HepG2 (cell line): ENCODE data around the gene NOTCH3. TPM values are rescaled to one million over a fixed set of nuclear protein-coding genes. Genes with fewer than 3 reads are reported as not detected.
A peak's percentile ranks its signal among the peaks of the same experiment; 100 is the strongest.

Experiments
- AFF4 ChIP-seq: sonication (generic); formaldehyde crosslinking; IDR thresholded peaks from 2 replicates; pipeline ENCODE4 v1.4.0; 2020; ENCODE audit warnings: missing genetic modification reagents
- BCL3 ChIP-seq: sonication (generic); formaldehyde crosslinking; IDR thresholded peaks from 2 replicates; pipeline ENCODE4 v1.5.1; 2020; ENCODE audit warnings: mild to moderate bottlenecking, missing genetic modification reagents, moderate library complexity
- HHEX ChIP-seq: IDR thresholded peaks from 2 replicates; pipeline ENCODE4 v1.6.1; 2016; ENCODE audit warnings: control low read depth
- IKZF5 ChIP-seq: IDR thresholded peaks from 2 replicates; pipeline ENCODE4 v1.6.1; 2018; ENCODE audit warnings: missing genetic modification reagents, mild to moderate bottlenecking, missing compliant biosample characterization
- SNAI1 ChIP-seq: sonication (generic); formaldehyde crosslinking; IDR thresholded peaks from 2 replicates; pipeline ENCODE4 v1.5.0; 2020; ENCODE audit warnings: mild to moderate bottlenecking, missing genetic modification reagents, borderline replicate concordance
- SP1 ChIP-seq, 2 experiments: fragments of 450-650 bp in 1 of 2; sonication (generic) in 1 of 2; formaldehyde crosslinking in 1 of 2; IDR thresholded peaks; 2 replicates each; pipeline versions ENCODE4 v1.4.0 to v1.6.1; 2016 to 2020; ENCODE audit warnings: missing genetic modification reagents in 1 of 2
- TEAD3 ChIP-seq: optimal IDR thresholded peaks from 2 replicates; pipeline ENCODE3; 2016; ENCODE audit warnings: borderline replicate concordance
- TFE3 ChIP-seq: IDR thresholded peaks from 2 replicates; pipeline ENCODE4 v1.6.1; 2016
- YEATS4 ChIP-seq: sonication (generic); formaldehyde crosslinking; IDR thresholded peaks from 2 replicates; pipeline ENCODE4 v1.4.0; 2020; ENCODE audit warnings: missing genetic modification reagents, borderline replicate concordance
- ZBTB39 ChIP-seq: sonication (generic); formaldehyde crosslinking; IDR thresholded peaks from 2 replicates; pipeline ENCODE4 v1.5.0; 2020; ENCODE audit warnings: missing genetic modification reagents
- ZFP37 ChIP-seq: sonication (generic); formaldehyde crosslinking; IDR thresholded peaks from 2 replicates; pipeline ENCODE4 v1.4.0; 2020; ENCODE audit warnings: missing genetic modification reagents, borderline replicate concordance
- ZNF605 ChIP-seq: sonication (generic); formaldehyde crosslinking; IDR thresholded peaks from 2 replicates; pipeline ENCODE4 v1.8.0; 2022; ENCODE audit warnings: mild to moderate bottlenecking, missing genetic modification reagents
- ZNF670 ChIP-seq: sonication (generic); formaldehyde crosslinking; IDR thresholded peaks from 2 replicates; pipeline ENCODE4 v1.8.0; 2022; ENCODE audit warnings: mild to moderate bottlenecking, missing genetic modification reagents, borderline replicate concordance
- polyA plus RNA-seq, 8 experiments: library from polyadenylated mRNA; depleted of rRNA in 3 of 8; stranded (reverse) in 7 of 8; unstranded in 1 of 8; fragments of >200 nt; fragmentation: Illumina TruSeq in 4 of 8; extraction: Trizol in 4 of 8; gene quantifications; 2 replicates each; pipeline versions ENCODE4 v1.2.1 to v1.2.3, GENCODE V29; 2011 to 2016; ENCODE audit warnings: low read depth in 4 of 8, missing spikeins in 1 of 8, mixed read lengths in 1 of 8; ENCODE audit not compliant: insufficient read depth in 1 of 8
- total RNA-seq, 5 experiments: library from RNA; depleted of rRNA; stranded (reverse); fragments of >200 nt; fragmentation: Illumina TruSeq; extraction: Trizol; gene quantifications; 2 replicates each; pipeline ENCODE4 v1.2.3, GENCODE V29; 2016; ENCODE audit warnings: low read depth in 1 of 5

Gene NOTCH3
- total and polyA plus RNA-seq, 2 of the 13 experiments (the other 11 are each of a cell fraction or from before 2014, with no cell fraction given), result 0.09 to 0.28 TPM

- no peak for TF ChIP-seq TEAD3 (CRISPR knock-in tag)
- no peak for TF ChIP-seq YEATS4
- no peak for TF ChIP-seq HHEX (CRISPR knock-in tag)
- TF ChIP-seq AFF4, result no peak
- no peak for TF ChIP-seq SP1 (IDR thresholded peaks at IDR 0.05)
- TF ChIP-seq SP1 (CRISPR knock-in tag; IDR thresholded peaks at IDR 0.05), result no peak
- TF ChIP-seq ZNF670 (CRISPR knock-in tag), result no peak
- 0 out of 2 replicates have a peak, but pooled peaks have one; percentile 3 for TF ChIP-seq IKZF5
- no peak; the same call in 1 of the 2 replicates for TF ChIP-seq BCL3 (CRISPR knock-in tag)
- TF ChIP-seq ZFP37, result no peak
- 0 out of 2 replicates have a peak, but pooled peaks have one; percentile 41 for TF ChIP-seq ZBTB39 (CRISPR knock-in tag)
- no peak for TF ChIP-seq SNAI1 (CRISPR knock-in tag)
- TF ChIP-seq ZNF605, result peak; percentile 56; the same call in 1 of the 2 replicates
- no peak for TF ChIP-seq TFE3 (CRISPR knock-in tag)
Measured at GRCh38 chr19:15223649-15224361, 23.0 kb upstream of the NOTCH3 start (continued).
